Neural crest cell (in vitro differentiated cells): Measurements from ENCODE around the gene IRGC. TPM values are rescaled to one million over a fixed set of nuclear protein-coding genes. Genes with fewer than 3 reads are reported as not detected.

Source experiments
- DNase-seq: peaks from one replicate; pipeline ENCODE4 v3.0.0; 2021; ENCODE audit warnings: low read depth, mixed read lengths, low spot score
- H3K27ac Mint-ChIP-seq: one replicate; pipeline ENCODE4 v1.8.0; 2021; ENCODE audit warnings: mild to moderate bottlenecking, mixed read lengths; ENCODE audit not compliant: unreplicated experiment
- H3K27me3 Mint-ChIP-seq: 2 replicates; pipeline ENCODE4 v1.8.0; 2021; ENCODE audit warnings: low read depth, mild to moderate bottlenecking, mixed read lengths
- H3K36me3 Mint-ChIP-seq: 2 replicates; pipeline ENCODE4 v1.8.0; 2021; ENCODE audit warnings: low read depth, mild to moderate bottlenecking, mixed read lengths
- H3K4me1 Mint-ChIP-seq: 2 replicates; pipeline ENCODE4 v1.8.0; 2021; ENCODE audit warnings: mixed read lengths
- H3K4me3 Mint-ChIP-seq: one replicate; pipeline ENCODE4 v1.8.0; 2021; ENCODE audit warnings: mild to moderate bottlenecking, mixed read lengths
- H3K9me3 Mint-ChIP-seq: 2 replicates; pipeline ENCODE4 v1.8.0; 2021; ENCODE audit warnings: mixed read lengths
- total RNA-seq: library from RNA; stranded (reverse); gene quantifications from 2 replicates; pipeline ENCODE4 v1.2.1, GENCODE V29; 2021
- TF ChIP-seq, protein P1 (sequence below): fragments of 200-600 bp; sonication (generic); conservative IDR thresholded peaks from 2 replicates; pipeline ENCODE4 v1.5.0; 2021; ENCODE audit warnings: antibody characterized with exemption, mild to moderate bottlenecking

Gene IRGC
- total RNA-seq, 1 donor from 2014 or later: not detected

DNA sequence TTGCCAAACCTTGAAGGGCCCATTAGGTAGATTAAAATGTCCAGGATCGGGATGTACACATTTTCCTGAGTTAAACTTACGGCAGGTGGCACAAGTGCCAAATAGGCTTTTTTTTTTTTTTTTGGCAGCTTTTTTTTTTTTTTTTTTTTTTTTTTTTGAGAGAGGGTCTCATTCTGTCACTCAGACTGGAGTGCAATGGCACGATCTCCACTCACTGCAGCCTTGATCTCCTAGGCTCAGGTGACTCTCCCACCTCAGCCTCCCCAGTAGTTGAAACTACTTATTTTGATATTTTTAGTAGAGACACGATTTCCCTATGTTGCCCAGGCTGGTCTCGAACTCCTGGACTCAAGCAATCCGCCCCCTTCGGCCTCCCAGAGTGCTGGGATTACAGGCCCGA, 9.0 kb downstream of the IRGC start:
- Mint-ChIP-seq H3K27me3 (no peaks in the 10 kb centered on the region), H3K4me1 (no peaks in the 10 kb centered on the region), H3K36me3 (peaks cover 9% of the 10 kb centered on the region), H3K27ac (no peak overlapping the region), H3K9me3 (no peaks in the 10 kb centered on the region), H3K4me3 (no peak overlapping the region)
- TF ChIP-seq, protein P1, sequence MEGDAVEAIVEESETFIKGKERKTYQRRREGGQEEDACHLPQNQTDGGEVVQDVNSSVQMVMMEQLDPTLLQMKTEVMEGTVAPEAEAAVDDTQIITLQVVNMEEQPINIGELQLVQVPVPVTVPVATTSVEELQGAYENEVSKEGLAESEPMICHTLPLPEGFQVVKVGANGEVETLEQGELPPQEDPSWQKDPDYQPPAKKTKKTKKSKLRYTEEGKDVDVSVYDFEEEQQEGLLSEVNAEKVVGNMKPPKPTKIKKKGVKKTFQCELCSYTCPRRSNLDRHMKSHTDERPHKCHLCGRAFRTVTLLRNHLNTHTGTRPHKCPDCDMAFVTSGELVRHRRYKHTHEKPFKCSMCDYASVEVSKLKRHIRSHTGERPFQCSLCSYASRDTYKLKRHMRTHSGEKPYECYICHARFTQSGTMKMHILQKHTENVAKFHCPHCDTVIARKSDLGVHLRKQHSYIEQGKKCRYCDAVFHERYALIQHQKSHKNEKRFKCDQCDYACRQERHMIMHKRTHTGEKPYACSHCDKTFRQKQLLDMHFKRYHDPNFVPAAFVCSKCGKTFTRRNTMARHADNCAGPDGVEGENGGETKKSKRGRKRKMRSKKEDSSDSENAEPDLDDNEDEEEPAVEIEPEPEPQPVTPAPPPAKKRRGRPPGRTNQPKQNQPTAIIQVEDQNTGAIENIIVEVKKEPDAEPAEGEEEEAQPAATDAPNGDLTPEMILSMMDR: no peak
- DNase-seq: no peak

DNA sequence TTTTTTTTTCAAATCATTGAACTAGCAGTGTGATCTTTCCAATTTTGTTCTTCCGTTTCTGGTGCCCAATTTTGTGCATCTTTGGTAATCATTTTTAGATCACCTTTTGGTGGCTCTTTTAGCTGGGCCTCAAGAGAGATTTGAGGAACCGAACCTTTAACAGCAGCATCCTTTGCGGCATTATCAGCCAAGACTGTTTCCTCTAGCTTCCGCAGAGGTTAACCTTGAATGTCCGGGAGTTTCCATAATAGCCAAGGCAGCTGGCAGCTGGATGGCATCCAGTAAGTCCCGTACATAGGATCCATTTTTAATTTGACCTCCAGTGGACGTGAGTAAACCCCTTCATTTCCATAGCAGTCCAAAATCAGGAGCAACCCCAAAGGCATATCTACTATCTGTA, 9.6 kb downstream of the IRGC start:
- peaks cover 14% of the 10 kb centered on the region for H3K36me3 Mint-ChIP-seq
- H3K9me3 Mint-ChIP-seq: no peaks in the 10 kb centered on the region
- peaks cover 5% of the 10 kb centered on the region for H3K4me1 Mint-ChIP-seq
- TF ChIP-seq, protein P1: no peak
- H3K4me3 Mint-ChIP-seq: no peak overlapping the region
- no peak for DNase-seq
- no peaks in the 10 kb centered on the region for H3K27me3 Mint-ChIP-seq
- H3K27ac Mint-ChIP-seq: no peak overlapping the region

DNA sequence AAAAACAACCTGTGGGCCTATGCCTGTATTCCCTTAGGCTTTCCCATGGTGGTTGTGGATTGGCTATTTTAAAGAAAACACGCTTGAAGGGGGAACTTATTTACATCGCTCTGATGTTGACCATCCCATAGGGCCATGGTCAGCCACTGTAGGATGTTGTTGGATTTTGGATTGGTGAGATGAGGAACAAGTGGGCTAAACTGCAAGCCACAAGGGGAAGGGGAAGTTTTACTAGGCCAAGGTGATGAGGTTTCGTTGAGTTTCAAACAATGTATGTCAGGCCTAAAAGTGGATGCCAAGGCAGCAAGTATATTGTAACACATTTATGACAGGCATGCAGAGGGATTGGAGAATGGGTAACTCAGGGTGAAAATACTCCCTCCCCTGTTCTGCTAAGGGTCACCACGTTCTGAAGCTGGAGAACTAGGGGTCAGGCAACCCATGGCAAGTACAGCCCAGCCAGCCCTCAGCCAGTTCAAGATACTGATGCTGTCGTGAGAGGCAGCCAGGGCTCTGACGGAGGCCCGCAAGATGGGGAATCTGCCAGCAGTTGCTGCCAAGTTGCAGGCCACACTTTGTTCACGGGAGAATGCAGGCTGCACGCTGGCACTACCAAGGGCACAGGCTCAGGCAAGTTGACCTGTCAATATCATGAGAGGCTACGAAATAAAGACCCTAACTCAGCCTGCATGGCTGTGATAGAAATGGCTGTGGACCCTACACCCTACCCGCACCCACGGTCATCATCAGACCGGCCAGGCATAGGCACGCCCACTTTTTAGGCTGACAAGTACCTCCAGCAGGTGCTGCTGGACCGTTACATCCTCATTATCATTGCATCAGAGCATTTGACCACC, 11.1 kb downstream of the IRGC start:
- TF ChIP-seq, protein P1: no peak
- no peak for DNase-seq
- Mint-ChIP-seq H3K4me1 (peaks cover 7% of the 10 kb centered on the region), H3K27me3 (no peaks in the 10 kb centered on the region), H3K27ac (no peak overlapping the region), H3K4me3 (no peak overlapping the region), H3K9me3 (no peaks in the 10 kb centered on the region), H3K36me3 (peaks cover 15% of the 10 kb centered on the region)

DNA sequence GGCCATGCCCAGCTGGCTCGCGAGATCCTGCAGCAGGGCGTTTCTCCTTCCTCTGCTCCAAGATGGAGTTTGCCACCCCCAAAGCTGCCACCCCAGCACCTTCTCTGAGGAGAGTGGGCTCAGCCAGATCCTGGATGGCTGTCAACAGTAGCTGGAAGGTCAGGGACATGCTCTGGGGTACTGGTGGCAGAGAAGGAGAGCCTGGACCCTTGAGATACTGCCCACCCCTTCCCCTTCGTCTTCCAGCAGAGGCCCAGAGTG, 11.6 kb downstream of the IRGC start:
- no peak overlapping the region for H3K4me3 Mint-ChIP-seq
- H3K4me1 Mint-ChIP-seq: peaks cover 13% of the 10 kb centered on the region
- DNase-seq: no peak
- H3K36me3 Mint-ChIP-seq: peaks cover 21% of the 10 kb centered on the region
- H3K9me3 Mint-ChIP-seq: no peaks in the 10 kb centered on the region
- TF ChIP-seq, protein P1: no peak
- no peaks in the 10 kb centered on the region for H3K27me3 Mint-ChIP-seq
- H3K27ac Mint-ChIP-seq: no peak overlapping the region

DNA sequence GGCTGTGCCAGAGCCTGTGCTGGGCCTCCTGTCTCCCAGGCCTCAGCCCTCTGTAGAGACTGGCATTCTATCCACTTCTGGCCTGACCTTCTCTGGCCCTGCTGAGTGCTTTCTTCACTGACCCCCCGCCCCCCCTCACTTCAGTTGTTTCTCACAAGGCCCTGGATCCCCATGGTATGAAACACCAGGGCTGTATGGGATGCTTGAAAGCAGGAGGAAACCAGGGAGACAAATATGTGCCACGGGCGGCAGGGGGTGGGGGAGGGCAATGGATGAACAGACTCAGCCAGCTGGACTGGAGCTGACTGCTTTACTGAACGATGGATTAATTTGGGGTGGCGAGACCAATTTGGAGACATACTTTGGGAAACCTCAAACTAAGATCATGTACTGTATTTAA, 14.0 kb downstream of the IRGC start:
- TF ChIP-seq, protein P1: no peak
- H3K27me3 Mint-ChIP-seq: no peaks in the 10 kb centered on the region
- H3K9me3 Mint-ChIP-seq: no peaks in the 10 kb centered on the region
- H3K27ac Mint-ChIP-seq: no peak overlapping the region
- no peak for DNase-seq
- H3K4me3 Mint-ChIP-seq: no peak overlapping the region
- H3K36me3 Mint-ChIP-seq: peaks cover 28% of the 10 kb centered on the region
- peaks cover 20% of the 10 kb centered on the region for H3K4me1 Mint-ChIP-seq
